Brain pericyte (primary cell): ENCODE results near the gene ZNF415.
"Not testable (repeated sequence)": the region's sequence is repeated elsewhere in the genome, so short reads cannot be mapped to it uniquely, and the experiment has no call there.

ENCODE experiments used
- DNase-seq: peaks from one replicate; pipeline ENCODE4 v3.0.0-alpha.2; 2012; ENCODE audit warnings: low read depth, low spot score

Gene ZNF415

DNA sequence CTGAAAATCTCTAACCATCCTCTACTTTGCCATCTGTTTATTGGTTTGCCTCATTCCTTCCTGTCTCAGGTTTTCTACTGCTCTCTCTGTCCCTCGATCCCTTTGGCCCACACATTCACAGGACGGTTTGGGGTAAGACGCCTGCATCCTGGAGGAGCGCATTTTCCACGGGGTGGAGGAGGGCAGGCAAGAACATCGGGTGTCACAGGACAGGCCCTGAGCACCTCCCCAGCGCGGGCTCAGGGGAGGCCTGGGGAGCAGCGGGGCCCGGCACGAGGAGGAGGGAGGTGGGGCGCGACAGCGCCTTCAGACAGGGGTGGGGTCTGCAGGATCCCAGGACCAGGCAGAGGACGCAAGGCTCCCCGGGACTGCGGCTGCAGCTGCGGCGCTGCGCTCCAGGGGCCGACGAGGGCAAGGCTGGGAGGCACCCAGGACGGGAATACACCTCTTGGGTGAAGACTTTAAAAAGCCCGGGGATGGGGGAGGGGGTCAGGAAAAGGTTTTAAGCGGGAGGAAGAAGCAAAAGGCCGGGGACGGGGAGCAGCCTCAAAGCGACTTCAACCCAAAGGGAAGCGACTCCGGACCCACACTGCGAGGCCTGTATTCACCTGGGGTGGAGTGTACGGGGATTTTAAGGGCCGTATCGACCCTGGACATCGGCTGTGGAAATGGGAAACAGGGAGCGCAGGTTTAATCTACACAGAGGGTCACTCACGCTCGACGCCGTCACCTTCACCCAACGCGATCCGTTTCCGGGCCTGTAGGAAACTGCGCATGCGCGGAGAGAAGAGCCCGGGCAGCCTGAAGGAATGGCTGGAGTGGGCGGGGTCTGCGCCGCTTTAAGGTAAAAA lies at the start of gene ZNF415:
Gene ZNF415 (minus strand): TSS at position 770 of the 851 bp plus-strand sequence. CDS start 10,234 bp downstream, outside the sequence.
- DNase-seq, result peak; percentile 11

DNA sequence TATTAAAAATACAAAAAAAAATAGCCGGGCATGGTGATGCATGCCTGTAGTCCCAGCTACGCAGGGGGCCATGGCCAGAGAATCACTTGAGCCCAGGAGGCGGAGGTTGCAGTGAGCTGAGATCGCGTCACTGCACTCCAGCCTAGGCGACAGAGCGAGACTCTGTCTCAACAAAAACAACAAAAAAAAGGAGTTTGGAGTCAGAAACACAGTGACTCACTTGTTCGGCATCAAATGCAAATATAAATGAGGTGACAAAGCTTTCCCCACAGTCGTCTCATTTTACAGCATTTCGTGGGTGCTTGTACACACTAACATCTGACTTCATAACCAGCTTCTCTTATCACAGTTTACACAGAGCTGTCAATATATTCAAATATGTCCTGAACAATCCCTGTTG lies 49.5 kb upstream of the ZNF415 start:
- DNase-seq, result peak; percentile 22

GRCh38 chr19:53177986-53178385 lies 45.3 kb upstream of the ZNF415 start:
- DNase-seq, result no peak

DNA sequence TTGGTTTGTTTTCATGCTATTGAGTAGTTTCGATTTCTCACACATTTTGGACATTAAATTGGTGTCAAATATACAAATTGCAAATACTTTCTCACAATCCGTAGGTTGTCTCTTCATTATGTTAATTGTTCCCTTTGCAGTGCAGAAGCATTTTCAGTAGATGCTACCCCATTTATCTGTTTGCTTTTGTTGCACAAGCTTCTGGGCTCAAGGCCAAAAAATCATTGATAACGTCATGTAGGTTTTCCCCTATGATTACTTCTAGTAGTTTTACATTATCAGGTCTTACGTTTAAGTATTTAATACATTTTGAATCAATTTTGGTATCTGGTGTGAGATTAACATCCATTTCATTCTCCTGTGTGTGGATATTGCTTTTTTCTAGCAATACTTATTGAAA lies 40.2 kb upstream of the ZNF415 start:
- no peak for DNase-seq

DNA sequence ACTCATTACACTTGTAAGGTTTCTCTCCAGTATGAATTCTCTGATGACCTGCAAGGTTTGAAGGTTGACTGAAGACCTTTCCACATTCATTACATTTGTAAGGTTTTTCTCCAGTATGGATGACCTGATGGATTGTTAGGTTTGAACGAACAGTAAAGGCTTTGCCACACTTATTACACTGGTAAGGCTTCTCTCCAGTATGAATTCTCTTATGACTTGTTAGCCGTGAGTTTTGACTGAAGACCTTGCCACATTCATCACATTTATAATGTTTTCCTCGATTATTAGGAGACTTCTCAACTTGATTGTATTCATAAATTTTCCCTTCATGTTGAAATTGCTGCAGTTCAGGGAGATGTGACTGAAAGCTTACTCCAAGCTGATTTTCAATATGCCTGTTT lies 33.0 kb upstream of the ZNF415 start:
- no peak for DNase-seq

DNA sequence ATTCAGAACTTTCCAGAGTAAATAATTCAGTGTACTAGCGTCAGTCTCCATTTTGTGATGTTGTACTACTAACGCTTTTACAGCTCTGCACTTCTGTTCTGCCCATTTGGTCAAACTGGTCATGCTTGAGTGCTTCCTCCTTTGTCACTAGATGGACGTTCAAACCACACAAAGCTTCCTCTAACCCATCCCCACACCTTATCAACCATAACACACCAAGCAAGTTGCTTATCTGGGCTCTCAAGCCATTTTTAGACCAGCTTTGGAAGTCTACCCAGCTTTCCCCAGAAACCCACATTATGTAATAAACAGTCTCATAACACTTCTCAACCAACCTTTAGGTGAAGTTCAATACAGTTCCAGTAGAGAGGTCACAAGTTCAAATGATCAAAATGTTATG lies 28.4 kb upstream of the ZNF415 start:
- no peak for DNase-seq

DNA sequence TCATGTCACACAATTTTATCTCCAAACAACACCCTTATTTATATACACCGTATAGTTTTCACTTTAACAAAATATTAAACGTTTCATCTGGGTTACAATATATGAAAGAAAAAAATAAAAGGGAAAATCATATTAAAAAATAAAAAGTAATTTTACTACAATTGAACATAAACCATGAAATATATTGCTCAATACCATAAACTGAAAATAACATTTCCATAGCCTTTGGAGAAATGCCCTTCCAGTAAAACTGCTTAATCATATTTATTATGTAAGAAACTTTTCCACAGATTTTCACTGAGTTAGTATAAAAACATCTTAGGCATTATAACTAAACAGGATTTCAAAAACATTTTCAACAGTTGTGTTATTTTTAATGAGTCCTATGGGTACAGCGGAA lies 27.6 kb upstream of the ZNF415 start:
- no peak for DNase-seq

- no peak for DNase-seq
These were observed 25.5 kb upstream of the ZNF415 start for GRCh38 chr19:53158119-53158656.

DNA sequence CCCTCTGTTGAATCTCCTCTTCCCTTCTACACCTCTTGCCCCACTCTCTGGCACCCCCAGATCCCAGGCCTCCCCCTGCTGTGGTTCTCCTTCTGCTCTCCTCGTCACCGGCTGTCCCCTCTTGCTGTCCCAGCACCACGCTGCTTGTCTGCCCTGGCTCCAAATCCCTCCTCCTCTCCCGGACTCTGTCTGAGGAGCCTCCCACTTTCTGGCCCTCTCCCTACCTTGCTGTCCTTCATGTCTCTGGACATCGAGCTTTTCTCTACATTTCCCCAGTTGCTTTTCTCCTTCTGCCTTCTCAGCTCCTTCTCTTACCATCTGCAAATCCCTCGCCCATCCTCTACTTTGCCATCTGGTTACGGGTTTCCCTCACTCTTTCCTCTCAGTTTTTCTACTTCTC lies 24.9 kb upstream of the ZNF415 start:
- DNase-seq, result no peak

- DNase-seq, result no peak
These were observed 24.1 kb upstream of the ZNF415 start for GRCh38 chr19:53156850-53157249.

- no peak for DNase-seq
These were observed 14.9 kb upstream of the ZNF415 start for GRCh38 chr19:53147645-53148044.

DNA sequence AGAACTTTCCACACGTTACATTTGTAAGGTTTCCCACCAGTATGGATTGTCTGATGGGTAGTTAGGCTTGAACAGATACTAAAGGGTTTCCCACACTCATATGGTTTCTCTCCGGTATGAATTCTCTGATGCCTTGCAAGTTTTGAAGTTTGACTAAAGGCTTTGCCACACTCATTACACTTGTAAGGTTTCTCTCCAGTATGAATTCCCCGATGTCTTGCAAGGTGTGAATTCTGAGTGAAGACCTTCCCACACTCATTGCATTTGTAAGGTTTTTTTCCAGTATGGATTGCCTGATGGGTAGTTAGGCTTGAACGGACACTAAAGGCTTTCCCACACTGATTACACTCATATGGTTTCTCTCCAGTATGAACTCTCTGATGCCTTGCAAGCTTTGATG lies 7.6 kb upstream of the ZNF415 start:
- no peak for DNase-seq

DNA sequence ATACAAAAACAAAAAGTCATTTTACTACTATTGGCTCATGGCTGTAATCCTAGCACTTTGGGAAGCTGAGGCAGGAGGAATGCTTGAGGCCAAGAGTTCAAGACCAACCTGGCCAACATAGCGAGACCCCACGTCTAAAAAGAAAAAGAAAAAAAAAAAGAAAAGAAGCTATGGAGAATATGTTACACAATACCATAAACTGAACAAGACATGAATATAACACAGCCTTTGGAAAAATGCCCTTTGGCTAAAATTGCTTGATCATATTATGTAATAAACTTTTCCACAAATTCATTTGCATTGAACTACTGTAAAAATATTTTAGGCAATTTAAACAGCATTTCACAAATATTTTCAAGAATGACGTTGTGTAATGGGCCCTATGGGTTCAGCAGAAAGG lies 3.7 kb upstream of the ZNF415 start:
- no peak for DNase-seq

GRCh38 chr19:53131727-53132126 lies 983 bp downstream of the ZNF415 start:
- no peak for DNase-seq

- DNase-seq, result no peak
These were observed 1.6 kb downstream of the ZNF415 start for GRCh38 chr19:53131085-53131590.

GRCh38 chr19:53130506-53130905 lies 2.2 kb downstream of the ZNF415 start:
- DNase-seq, result no peak

DNA sequence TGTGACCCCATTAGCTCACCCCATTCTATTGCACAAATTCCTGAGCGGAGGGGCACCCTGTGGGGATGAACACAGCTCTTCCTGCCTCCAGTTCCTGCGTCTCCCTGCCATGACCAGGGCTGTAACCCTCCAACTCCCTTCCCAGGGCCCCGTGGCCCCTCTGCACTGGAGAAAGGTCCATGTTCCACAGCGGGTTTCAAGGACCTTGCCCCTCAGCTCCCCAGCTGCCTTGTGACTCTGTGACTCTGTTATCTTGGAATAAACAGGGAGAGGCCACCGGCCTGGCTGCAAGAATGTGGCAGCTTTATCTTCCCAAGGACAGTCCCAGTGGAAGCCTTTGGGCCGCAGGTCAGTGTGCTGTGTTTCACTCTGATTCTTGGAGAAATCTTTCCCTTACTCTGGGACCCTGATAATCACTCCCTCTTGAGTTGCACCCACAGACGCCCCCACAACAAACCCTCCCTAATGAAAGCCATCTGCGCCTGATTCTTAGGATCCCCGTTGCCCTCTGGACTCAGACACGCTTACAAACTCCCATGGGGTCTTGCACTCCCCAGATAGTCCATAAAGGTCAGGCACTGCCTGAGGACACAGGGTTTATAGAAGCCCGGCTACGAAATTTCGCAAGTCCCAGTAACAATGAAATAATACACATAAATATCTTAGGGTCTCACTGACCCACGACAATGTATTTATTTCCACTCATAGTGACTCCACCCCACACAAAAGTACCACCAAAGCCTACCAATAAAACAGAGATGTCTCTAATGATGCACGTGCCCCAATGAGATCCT lies 5.8 kb downstream of the ZNF415 start:
- DNase-seq, result not testable (repeated sequence)

- no peak for DNase-seq
These were observed 9.3 kb downstream of the ZNF415 start for GRCh38 chr19:53123400-53123799.

DNA sequence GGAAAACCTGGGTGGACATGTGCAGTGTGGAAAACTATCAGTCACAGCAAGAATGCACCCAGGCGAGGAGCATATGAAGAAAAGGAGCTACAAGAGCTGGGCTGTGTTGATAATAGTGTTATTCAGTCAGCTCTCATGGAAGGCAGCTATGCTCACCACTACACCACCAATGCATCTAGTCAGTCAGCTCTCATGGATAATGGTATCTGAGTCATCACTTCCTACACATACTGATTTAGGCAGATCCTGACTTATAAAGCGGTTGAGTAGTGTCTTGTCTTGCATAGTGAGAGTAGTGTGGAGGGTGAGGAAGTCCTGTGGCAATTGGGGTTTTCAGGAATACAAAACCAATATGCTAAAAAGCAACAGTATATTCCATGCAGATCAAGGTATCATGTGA lies 20.4 kb downstream of the ZNF415 start:
- DNase-seq, result no peak

GRCh38 chr19:53109527-53109926 lies 23.2 kb downstream of the ZNF415 start:
- no peak for DNase-seq

GRCh38 chr19:53103234-53104203 lies 29.2 kb downstream of the ZNF415 start, which contains the start of gene ZNF160:
Gene ZNF160 (minus strand): TSS chr19:53103422. CDS start chr19:53086276, 17,146 bp downstream.
- DNase-seq, result peak; percentile 88
